Tibial nerve (tissue), 4 donors: ENCODE results near the gene FER. TPM values are rescaled to one million over a fixed set of nuclear protein-coding genes. Genes with fewer than 3 reads are reported as not detected.

Source experiments
- DNase-seq, 2 donors: peaks; one replicate each; pipeline ENCODE4 v3.0.0-alpha.2; 2019; ENCODE audit warnings: low spot score in 2 of 2
- H3K27ac ChIP-seq, 4 donors: fragments of 200-600 bp; sonication (generic) in 3 of 4; one replicate each; pipeline ENCODE4 v1.5.1; 2017 to 2019; ENCODE audit warnings: mild to moderate bottlenecking in 1 of 4
- H3K27me3 ChIP-seq, 2 donors: fragments of 200-600 bp; sonication (generic) in 1 of 2; one replicate each; pipeline versions ENCODE4 v1.5.1 to v1.6.0; 2017 to 2019
- H3K36me3 ChIP-seq, 3 donors: fragments of 200-600 bp; sonication (generic); one replicate each; pipeline ENCODE4 v1.5.1; 2018 to 2019
- H3K4me1 ChIP-seq, 4 donors: fragments of 200-600 bp; sonication (generic) in 3 of 4; one replicate each; pipeline ENCODE4 v1.5.1; 2017 to 2019
- H3K4me3 ChIP-seq, 4 donors: fragments of 200-600 bp; sonication (generic) in 3 of 4; one replicate each; pipeline ENCODE4 v1.5.1; 2017 to 2019; ENCODE audit warnings: mild to moderate bottlenecking in 1 of 4, moderate library complexity in 1 of 4
- H3K9me3 ChIP-seq, 4 donors: fragments of 200-600 bp; sonication (generic) in 3 of 4; one replicate each; pipeline ENCODE4 v1.5.1; 2017 to 2019
- EP300 ChIP-seq, 2 donors: sonication (generic); formaldehyde crosslinking; IDR thresholded peaks; one replicate each; pipeline ENCODE4 v1.6.1; 2017; ENCODE audit warnings: antibody characterized with exemption in 2 of 2, mild to moderate bottlenecking in 1 of 2
- POLR2A ChIP-seq, 2 donors: fragments of 450-650 bp; IDR thresholded peaks; one replicate each; pipeline ENCODE4 v1.6.1; 2017; ENCODE audit warnings: antibody characterized with exemption in 2 of 2, mild to moderate bottlenecking in 2 of 2, moderate library complexity in 2 of 2
- WGBS, 2 donors: methylation state at CpG; one replicate each; pipeline ENCODE4 v1.1.5; 2018; 5-methylcytosine and 5-hydroxymethylcytosine counted together
- total RNA-seq, 4 donors: library from RNA; depleted of rRNA; stranded (reverse); fragments of >200 nt; gene quantifications; one replicate each; pipeline ENCODE4 v1.1.0, GENCODE V29; 2016
- TF ChIP-seq, protein P1 (sequence below), 5 experiments: fragments of 200-600 bp in 3 of 5; fragments of 450-650 bp in 2 of 5; sonication (generic) in 3 of 5; IDR thresholded peaks; one replicate each; pipeline ENCODE4 v1.5.1; 2016 to 2019; ENCODE audit warnings: antibody characterized with exemption in 5 of 5, mild to moderate bottlenecking in 3 of 5, moderate library complexity in 2 of 5

Gene FER
- total RNA-seq, 4 donors from 2014 or later: 28.5 to 50.9 (median 39.6) TPM

DNA sequence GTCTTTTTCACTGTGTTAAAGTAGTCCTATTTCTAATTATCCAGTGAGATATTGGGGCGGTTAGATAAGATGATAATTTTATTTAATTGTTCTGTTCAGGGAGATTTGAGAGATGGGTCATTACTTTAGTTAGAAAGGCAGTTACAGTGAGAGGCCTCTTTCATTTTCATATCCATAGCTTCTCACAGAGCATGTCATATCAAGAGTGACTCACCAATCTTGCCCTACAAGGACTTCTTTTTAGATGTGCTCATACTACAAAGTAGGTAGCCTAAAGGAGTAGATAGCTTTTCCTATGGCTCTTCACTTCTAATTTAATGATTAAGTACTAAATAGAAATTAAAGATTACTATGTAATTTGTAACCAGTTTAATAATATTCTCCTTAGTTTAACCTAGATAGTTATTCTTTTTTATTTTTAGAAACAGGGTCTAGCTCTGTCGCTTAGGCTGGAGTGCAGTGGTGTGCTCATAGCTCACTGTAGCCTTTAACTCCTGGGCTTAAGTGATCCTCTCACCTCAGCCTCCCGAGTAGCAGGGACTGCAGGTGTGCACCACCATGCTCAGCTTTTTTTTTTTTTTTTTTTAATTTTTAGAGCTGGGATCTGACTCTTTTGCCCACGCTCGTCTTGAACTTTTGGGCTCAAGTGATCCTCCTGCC lies 71.0 kb downstream of the FER start:
- H3K9me3 ChIP-seq: no peaks in the 10 kb centered on the region
- H3K27me3 ChIP-seq: no peaks in the 10 kb centered on the region
- peaks cover 0 to 21% (median 6%) of the 10 kb centered on the region in 4 donors for H3K4me1 ChIP-seq
- H3K4me3 ChIP-seq: no peak overlapping the region
- no peak for DNase-seq
- H3K36me3 ChIP-seq: no peaks in the 10 kb centered on the region
- H3K27ac ChIP-seq: no peak overlapping the region
- TF ChIP-seq POLR2A (IDR thresholded peaks at IDR 0.05) (no peak), EP300 (IDR thresholded peaks at IDR 0.05) (no peak)
- 94 to 95% methylated on average over 5 of the region's 5 CpGs for WGBS, 2 donors

DNA sequence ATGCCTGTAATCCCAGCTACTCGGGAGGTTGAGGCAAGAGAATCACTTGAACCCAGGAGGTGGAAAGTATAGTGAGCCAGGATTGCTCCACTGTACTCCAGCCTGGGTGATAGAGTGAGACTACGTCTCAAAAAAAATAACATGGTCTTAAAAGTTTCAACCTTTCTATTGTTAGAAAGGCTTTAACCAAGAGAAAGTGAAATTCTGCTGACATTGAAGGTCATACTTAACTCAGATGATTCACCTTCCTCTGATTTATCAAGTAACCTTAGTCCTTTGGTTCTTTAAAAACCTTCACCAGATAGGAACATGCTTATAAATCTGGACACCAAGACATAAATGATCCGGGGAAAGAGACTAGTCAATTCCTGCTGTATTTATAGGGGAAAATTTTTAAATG lies 73.3 kb downstream of the FER start:
- Histone ChIP-seq H3K27me3 (no peaks in the 10 kb centered on the region), H3K9me3 (no peaks in the 10 kb centered on the region), H3K36me3 (no peaks in the 10 kb centered on the region), H3K4me3 (no peak overlapping the region), H3K4me1 (peaks cover 0 to 13% (median 6%) of the 10 kb centered on the region in 4 donors), H3K27ac (no peak overlapping the region)
- TF ChIP-seq EP300 (IDR thresholded peaks at IDR 0.05): no peak
- no peak for TF ChIP-seq POLR2A (IDR thresholded peaks at IDR 0.05)
- TF ChIP-seq, protein P1, sequence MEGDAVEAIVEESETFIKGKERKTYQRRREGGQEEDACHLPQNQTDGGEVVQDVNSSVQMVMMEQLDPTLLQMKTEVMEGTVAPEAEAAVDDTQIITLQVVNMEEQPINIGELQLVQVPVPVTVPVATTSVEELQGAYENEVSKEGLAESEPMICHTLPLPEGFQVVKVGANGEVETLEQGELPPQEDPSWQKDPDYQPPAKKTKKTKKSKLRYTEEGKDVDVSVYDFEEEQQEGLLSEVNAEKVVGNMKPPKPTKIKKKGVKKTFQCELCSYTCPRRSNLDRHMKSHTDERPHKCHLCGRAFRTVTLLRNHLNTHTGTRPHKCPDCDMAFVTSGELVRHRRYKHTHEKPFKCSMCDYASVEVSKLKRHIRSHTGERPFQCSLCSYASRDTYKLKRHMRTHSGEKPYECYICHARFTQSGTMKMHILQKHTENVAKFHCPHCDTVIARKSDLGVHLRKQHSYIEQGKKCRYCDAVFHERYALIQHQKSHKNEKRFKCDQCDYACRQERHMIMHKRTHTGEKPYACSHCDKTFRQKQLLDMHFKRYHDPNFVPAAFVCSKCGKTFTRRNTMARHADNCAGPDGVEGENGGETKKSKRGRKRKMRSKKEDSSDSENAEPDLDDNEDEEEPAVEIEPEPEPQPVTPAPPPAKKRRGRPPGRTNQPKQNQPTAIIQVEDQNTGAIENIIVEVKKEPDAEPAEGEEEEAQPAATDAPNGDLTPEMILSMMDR (IDR thresholded peaks at IDR 0.05): no peak
- 94 to 99% methylated on average over 3 of the region's 3 CpGs for WGBS, 2 donors
- DNase-seq: no peak

DNA sequence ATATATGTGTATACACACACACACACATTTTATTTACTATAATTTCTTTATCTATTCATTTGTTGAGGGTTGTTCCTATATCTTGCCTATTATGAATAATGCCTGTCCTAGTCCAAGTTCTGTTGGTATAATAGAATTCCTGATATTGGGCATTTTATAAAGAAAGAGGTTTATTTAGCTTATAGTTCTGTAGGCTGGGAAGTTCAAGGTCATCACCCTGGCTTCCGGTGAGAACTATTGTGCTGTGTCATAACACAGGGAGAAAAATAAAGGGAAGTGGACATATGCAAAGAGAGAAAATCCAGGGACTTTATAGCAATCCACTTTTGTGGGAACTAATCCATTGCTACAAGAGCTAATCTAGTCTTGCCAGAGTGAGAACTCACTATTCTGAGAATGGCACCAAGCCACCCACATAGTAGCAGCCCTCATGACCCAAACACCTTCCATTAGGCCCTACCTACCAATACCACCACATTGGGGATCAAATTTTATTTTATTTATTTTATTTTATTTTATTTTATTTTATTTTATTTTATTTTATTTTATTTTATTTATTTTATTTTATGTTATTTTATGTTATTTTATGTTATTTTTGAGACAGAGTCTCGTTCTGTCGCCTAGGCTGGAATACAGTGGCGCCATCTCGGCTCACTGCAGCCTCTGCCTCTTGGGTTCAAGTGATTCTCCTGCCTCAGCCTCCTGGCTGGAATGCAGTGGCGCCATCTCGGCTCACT lies 74.7 kb downstream of the FER start:
- H3K27ac ChIP-seq: no peak overlapping the region
- no peaks in the 10 kb centered on the region for H3K27me3 ChIP-seq
- no peaks in the 10 kb centered on the region for H3K9me3 ChIP-seq
- TF ChIP-seq POLR2A (IDR thresholded peaks at IDR 0.05) (no peak), EP300 (IDR thresholded peaks at IDR 0.05) (no peak)
- TF ChIP-seq, protein P1 (IDR thresholded peaks at IDR 0.05): no peak
- DNase-seq: no peak
- 77 to 92% methylated on average over 7 of the region's 7 CpGs for WGBS, 2 donors
- peaks cover 0 to 12% (median 4%) of the 10 kb centered on the region in 4 donors for H3K4me1 ChIP-seq
- no peaks in the 10 kb centered on the region for H3K36me3 ChIP-seq
- H3K4me3 ChIP-seq: no peak overlapping the region

DNA sequence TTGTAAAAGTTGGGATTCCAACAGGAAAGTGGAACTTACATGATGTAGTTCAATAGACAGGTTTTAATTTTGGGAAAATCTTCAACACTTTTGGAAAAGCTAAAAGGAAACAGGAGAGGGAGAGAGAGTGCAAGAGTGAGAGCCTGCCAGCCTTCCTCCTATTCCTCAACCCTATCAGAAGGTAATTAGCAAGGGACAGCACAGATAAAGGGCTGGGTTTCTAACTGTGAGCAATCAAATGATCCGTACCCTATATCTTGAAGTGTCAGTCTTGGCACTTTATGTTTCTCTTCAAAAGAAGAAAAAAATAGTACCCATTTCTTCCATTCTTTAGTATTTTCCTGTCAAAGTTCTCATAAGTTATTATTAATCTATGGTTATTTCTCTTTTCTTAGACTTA lies 79.4 kb downstream of the FER start:
- Histone ChIP-seq H3K27me3 (no peaks in the 10 kb centered on the region), H3K27ac (no peak overlapping the region), H3K36me3 (no peaks in the 10 kb centered on the region), H3K4me1 (peaks cover 0 to 4% (median 2%) of the 10 kb centered on the region in 4 donors), H3K4me3 (no peak overlapping the region), H3K9me3 (no peaks in the 10 kb centered on the region)
- 91% methylated on average over 1 of the region's 1 CpG for WGBS, 2 donors
- TF ChIP-seq, protein P1 (IDR thresholded peaks at IDR 0.05): no peak
- TF ChIP-seq POLR2A (IDR thresholded peaks at IDR 0.05) (no peak), EP300 (IDR thresholded peaks at IDR 0.05) (no peak)
- DNase-seq: no peak

DNA sequence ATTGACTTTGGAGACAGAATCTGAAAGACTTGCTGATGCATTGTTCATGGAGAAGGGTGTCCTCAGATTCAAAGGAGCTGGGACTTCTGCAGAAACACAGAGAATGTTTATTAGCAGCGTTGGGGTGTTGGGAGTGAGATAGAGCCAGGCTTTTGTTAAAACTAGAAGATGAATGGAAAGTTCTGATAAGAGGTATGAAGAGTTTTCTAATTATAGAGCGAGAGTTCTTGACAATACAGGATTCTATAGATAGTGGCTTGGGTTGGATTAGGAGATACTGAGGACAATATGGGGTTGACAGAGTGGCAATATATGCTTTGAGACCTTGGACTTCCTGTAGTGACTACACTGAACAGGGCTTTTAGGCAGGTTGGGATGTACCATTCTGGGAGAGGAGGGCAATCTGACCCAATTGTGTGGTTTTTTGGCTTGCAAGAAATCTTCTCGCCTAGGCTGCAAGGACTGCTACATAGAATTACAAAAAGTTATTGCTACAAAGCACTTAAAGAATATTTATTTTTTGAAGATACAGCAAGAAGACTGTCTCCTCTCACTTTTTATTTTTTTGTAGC lies 83.1 kb downstream of the FER start:
- Histone ChIP-seq H3K27me3 (no peaks in the 10 kb centered on the region), H3K4me1 (peaks cover 0 to 5% (median 2%) of the 10 kb centered on the region in 4 donors), H3K9me3 (no peaks in the 10 kb centered on the region), H3K27ac (no peak overlapping the region), H3K4me3 (no peak overlapping the region), H3K36me3 (peaks cover 0 to 7% (median 0%) of the 10 kb centered on the region in 3 donors)
- TF ChIP-seq POLR2A (IDR thresholded peaks at IDR 0.05) (no peak), EP300 (IDR thresholded peaks at IDR 0.05) (no peak)
- TF ChIP-seq, protein P1 (IDR thresholded peaks at IDR 0.05): no peak
- no peak for DNase-seq
- 86 to 89% methylated on average over 3 of the region's 3 CpGs for WGBS, 2 donors
